Endothelial cell of umbilical vein (primary cell): Measurements from ENCODE around the gene CLN6.

ENCODE experiments used
- EZH2 ChIP-seq: IDR thresholded peaks from 2 replicates; pipeline ENCODE4 v1.6.1; 2012; ENCODE audit warnings: borderline replicate concordance, low read depth, mild to moderate bottlenecking, moderate library complexity, low read length, inconsistent platforms; ENCODE audit not compliant: severe bottlenecking
- GATA2 ChIP-seq: IDR thresholded peaks from 2 replicates; pipeline ENCODE4 v1.7.0; 2011; ENCODE audit warnings: low read depth, mild to moderate bottlenecking, moderate library complexity, mixed read lengths, low read length; ENCODE audit not compliant: insufficient read length, insufficient read depth
- POLR2A ChIP-seq: IDR thresholded peaks from 2 replicates; pipeline ENCODE4 v1.6.1; 2012; ENCODE audit warnings: low read depth, mild to moderate bottlenecking, control low read depth, low read length
- POLR2AphosphoS5 ChIP-seq: IDR thresholded peaks from 2 replicates; pipeline ENCODE4 v1.6.1; 2012; ENCODE audit warnings: low read depth, mild to moderate bottlenecking, control low read depth, low read length, moderate library complexity; ENCODE audit not compliant: insufficient read depth
- TF ChIP-seq, protein P1 (sequence below), 2 donors: IDR thresholded peaks; 1 replicate in 1 of 2; 2 replicates in 1 of 2; pipeline ENCODE4 v1.5.1; 2011; ENCODE audit warnings: low read length in 2 of 2, mild to moderate bottlenecking in 2 of 2, moderate library complexity in 2 of 2, control low read depth in 1 of 2, inconsistent platforms in 1 of 2, low read depth in 1 of 2; ENCODE audit not compliant: insufficient read depth in 1 of 2; ENCODE audit errors: extremely low read depth in 1 of 2
- TF ChIP-seq, protein P2 (sequence below): IDR thresholded peaks from 2 replicates; pipeline ENCODE4 v1.6.1; 2011; ENCODE audit not compliant: insufficient read depth, insufficient read length

DNA sequence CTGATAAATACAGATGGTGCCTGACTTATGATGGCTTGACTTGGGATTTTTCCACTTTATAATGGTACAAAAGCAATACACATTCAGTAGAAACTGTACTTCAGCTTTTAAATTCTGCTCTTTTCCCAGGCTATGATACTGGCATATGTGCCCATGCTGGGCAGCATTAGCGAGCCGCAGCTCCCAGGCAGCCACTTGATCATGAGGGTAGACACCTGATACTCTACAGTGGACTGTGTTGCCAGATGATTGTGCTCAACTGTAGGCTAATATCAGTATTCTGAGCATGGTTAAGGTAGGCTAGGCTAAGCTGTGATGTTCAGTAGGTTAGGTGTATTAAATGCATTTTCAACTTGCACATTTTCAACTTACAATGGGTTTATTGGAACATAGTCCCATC is 30.4 kb upstream of the CLN6 start:
- TF ChIP-seq GATA2 (no peak), POLR2A (no peak), EZH2 (no peak), POLR2AphosphoS5 (no peak)
- TF ChIP-seq, protein P1, sequence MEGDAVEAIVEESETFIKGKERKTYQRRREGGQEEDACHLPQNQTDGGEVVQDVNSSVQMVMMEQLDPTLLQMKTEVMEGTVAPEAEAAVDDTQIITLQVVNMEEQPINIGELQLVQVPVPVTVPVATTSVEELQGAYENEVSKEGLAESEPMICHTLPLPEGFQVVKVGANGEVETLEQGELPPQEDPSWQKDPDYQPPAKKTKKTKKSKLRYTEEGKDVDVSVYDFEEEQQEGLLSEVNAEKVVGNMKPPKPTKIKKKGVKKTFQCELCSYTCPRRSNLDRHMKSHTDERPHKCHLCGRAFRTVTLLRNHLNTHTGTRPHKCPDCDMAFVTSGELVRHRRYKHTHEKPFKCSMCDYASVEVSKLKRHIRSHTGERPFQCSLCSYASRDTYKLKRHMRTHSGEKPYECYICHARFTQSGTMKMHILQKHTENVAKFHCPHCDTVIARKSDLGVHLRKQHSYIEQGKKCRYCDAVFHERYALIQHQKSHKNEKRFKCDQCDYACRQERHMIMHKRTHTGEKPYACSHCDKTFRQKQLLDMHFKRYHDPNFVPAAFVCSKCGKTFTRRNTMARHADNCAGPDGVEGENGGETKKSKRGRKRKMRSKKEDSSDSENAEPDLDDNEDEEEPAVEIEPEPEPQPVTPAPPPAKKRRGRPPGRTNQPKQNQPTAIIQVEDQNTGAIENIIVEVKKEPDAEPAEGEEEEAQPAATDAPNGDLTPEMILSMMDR (IDR thresholded peaks at IDR 0.05; ENCODE audit: extremely low read depth in 1 of 2, insufficient read depth in 1 of 2, low read depth in 1 of 2, low read length in 2 of 2): no peak
- TF ChIP-seq, protein P2, sequence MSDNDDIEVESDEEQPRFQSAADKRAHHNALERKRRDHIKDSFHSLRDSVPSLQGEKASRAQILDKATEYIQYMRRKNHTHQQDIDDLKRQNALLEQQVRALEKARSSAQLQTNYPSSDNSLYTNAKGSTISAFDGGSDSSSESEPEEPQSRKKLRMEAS: no peak
